H1 (cell line): Measurements from ENCODE around the gene TTC28. TPM values are rescaled to one million over a fixed set of nuclear protein-coding genes. Genes with fewer than 3 reads are reported as not detected.

Source experiments
- CTCF ChIA-PET: fragments of 300-600 bp; sonication (Branson Sonifier 250); formaldehyde crosslinking; loops from one replicate; lab custom pipeline; 2021; ENCODE audit not compliant: partially characterized antibody; lab: Charles Lee
- POLR2A ChIA-PET: fragments of 300-600 bp; sonication (Branson Sonifier 250); formaldehyde crosslinking; loops from one replicate; lab custom pipeline; 2021; ENCODE audit warnings: inconsistent platforms; ENCODE audit not compliant: partially characterized antibody; lab: Charles Lee
- DNase-seq, 2 experiments: peaks; one replicate each; pipeline versions ENCODE4 v3.0.0 to v3.0.0-alpha.2; 2010 to 2022; ENCODE audit warnings: low spot score in 2 of 2, low read depth in 1 of 2, mixed read lengths in 1 of 2
- FAIRE-seq: peaks from 2 replicates; lab custom pipeline; 2011; peaks lifted over from hg19 to GRCh38; lab: Jason Lieb, UNC
- H2AFZ ChIP-seq: 2 replicates; pipeline ENCODE4 v1.8.1; 2012; ENCODE audit warnings: low read length, inconsistent platforms
- H2AK5ac ChIP-seq: 2 replicates; pipeline ENCODE4 v1.6.1; 2013; ENCODE audit warnings: low read depth, low read length
- H2BK120ac ChIP-seq: replicated peaks from 2 replicates; pipeline ENCODE3; 2013; ENCODE audit warnings: low read depth, low read length, inconsistent platforms
- H2BK12ac ChIP-seq: 2 replicates; pipeline ENCODE4 v1.6.1; 2013; ENCODE audit warnings: low read depth, low read length
- H2BK15ac ChIP-seq: 2 replicates; pipeline ENCODE4 v1.6.1; 2013; ENCODE audit warnings: low read length
- H2BK20ac ChIP-seq: 2 replicates; pipeline ENCODE4 v1.6.1; 2013; ENCODE audit warnings: low read length
- H2BK5ac ChIP-seq: 2 replicates; pipeline ENCODE4 v1.6.1; 2013; ENCODE audit warnings: low read depth, low read length
- H3K14ac ChIP-seq: 2 replicates; pipeline ENCODE4 v1.6.1; 2013; ENCODE audit warnings: inconsistent platforms; ENCODE audit not compliant: insufficient read length
- H3K18ac ChIP-seq: 2 replicates; pipeline ENCODE4 v1.6.1; 2013; ENCODE audit warnings: low read length; ENCODE audit errors: extremely low read depth
- H3K23ac ChIP-seq: 2 replicates; pipeline ENCODE4 v1.6.1; 2013; ENCODE audit warnings: inconsistent platforms; ENCODE audit not compliant: insufficient read length
- H3K23me2 ChIP-seq: 2 replicates; pipeline ENCODE4 v1.6.1; 2013; ENCODE audit warnings: low read depth, low read length
- H3K27ac ChIP-seq: 2 replicates; pipeline ENCODE4 v1.6.1; 2011; ENCODE audit warnings: low read depth, low read length, inconsistent platforms
- H3K27me3 ChIP-seq, 4 experiments: replicated peaks in 1 of 4; 1 replicate in 1 of 4; 2 replicates in 3 of 4; pipeline versions ENCODE4 v1.6.1 to v1.8.1; 2011 to 2013; ENCODE audit warnings: low read length in 3 of 4, mild to moderate bottlenecking in 3 of 4, inconsistent platforms in 2 of 4, mixed read lengths in 2 of 4, moderate library complexity in 1 of 4; ENCODE audit not compliant: control insufficient read depth in 3 of 4, insufficient read depth in 3 of 4; ENCODE audit errors: extremely low read depth in 1 of 4
- H3K36me3 ChIP-seq, 4 experiments: 2 replicates each; pipeline versions ENCODE4 v1.6.1 to v1.8.1; 2011 to 2013; ENCODE audit warnings: mild to moderate bottlenecking in 4 of 4, low read length in 3 of 4, moderate library complexity in 2 of 4, control low read depth in 1 of 4, inconsistent platforms in 1 of 4; ENCODE audit not compliant: insufficient read depth in 4 of 4, control insufficient read depth in 2 of 4
- H3K4ac ChIP-seq: replicated peaks from 2 replicates; pipeline ENCODE3; 2013; ENCODE audit warnings: low read length, low read depth, mixed read lengths, inconsistent platforms; ENCODE audit not compliant: insufficient read length
- H3K4me1 ChIP-seq, 4 experiments: replicated peaks in 1 of 4; 1 replicate in 1 of 4; 2 replicates in 3 of 4; pipeline versions ENCODE4 v1.6.1 to v1.8.1; 2011 to 2013; ENCODE audit warnings: low read length in 3 of 4, inconsistent platforms in 2 of 4, mixed read lengths in 1 of 4; ENCODE audit not compliant: insufficient read depth in 4 of 4, control insufficient read depth in 3 of 4
- H3K4me2 ChIP-seq, 2 experiments: 2 replicates each; pipeline versions ENCODE4 v1.6.1 to v1.8.1; 2011 to 2013; ENCODE audit warnings: low read depth in 2 of 2, low read length in 2 of 2, control low read depth in 1 of 2, inconsistent platforms in 1 of 2, mild to moderate bottlenecking in 1 of 2; ENCODE audit not compliant: insufficient read depth in 1 of 2
- H3K4me3 ChIP-seq, 4 experiments: fragments of 200-600, 300-600 bp in 1 of 4; sonication (generic), shearing (Covaris generic), sonication (Bioruptor Twin) in 1 of 4; 2 replicates each; pipeline versions ENCODE4 v1.5.1 to v1.8.1; 2011 to 2016; ENCODE audit warnings: low read length in 4 of 4, low read depth in 3 of 4, control low read depth in 2 of 4, inconsistent platforms in 2 of 4, mild to moderate bottlenecking in 2 of 4, mixed read lengths in 1 of 4, moderate library complexity in 1 of 4; ENCODE audit not compliant: insufficient read depth in 2 of 4; ENCODE audit errors: extremely low read depth in 1 of 4
- H3K56ac ChIP-seq: replicated peaks from 2 replicates; pipeline ENCODE3; 2013; ENCODE audit warnings: low read depth, mild to moderate bottlenecking, mixed read lengths, low read length, inconsistent platforms; ENCODE audit not compliant: insufficient read length
- H3K79me1 ChIP-seq: 2 replicates; pipeline ENCODE4 v1.6.1; 2013; ENCODE audit warnings: low read depth, low read length, control low read depth
- H3K79me2 ChIP-seq, 2 experiments: 2 replicates each; pipeline versions ENCODE4 v1.6.1 to v1.8.1; 2012 to 2013; ENCODE audit warnings: low read length in 2 of 2, mild to moderate bottlenecking in 2 of 2, inconsistent platforms in 1 of 2; ENCODE audit not compliant: insufficient read depth in 2 of 2, control insufficient read depth in 1 of 2
- H3K9ac ChIP-seq, 4 experiments: replicated peaks in 1 of 4; 1 replicate in 1 of 4; 2 replicates in 3 of 4; pipeline versions ENCODE4 v1.6.1 to v1.8.1; 2011 to 2013; ENCODE audit warnings: low read depth in 3 of 4, low read length in 3 of 4, control low read depth in 2 of 4, mild to moderate bottlenecking in 2 of 4, moderate library complexity in 2 of 4, inconsistent platforms in 1 of 4; ENCODE audit errors: extremely low read depth in 1 of 4
- H3K9me3 ChIP-seq, 2 experiments: 2 replicates each; pipeline versions ENCODE4 v1.6.1 to v1.8.1; 2012 to 2013; ENCODE audit warnings: mild to moderate bottlenecking in 2 of 2, moderate library complexity in 2 of 2, control low read depth in 1 of 2, inconsistent platforms in 1 of 2, low read depth in 1 of 2, low read length in 1 of 2, mixed read lengths in 1 of 2; ENCODE audit not compliant: insufficient read depth in 2 of 2
- H4K20me1 ChIP-seq, 2 experiments: replicated peaks in 1 of 2; 2 replicates each; pipeline versions ENCODE3 to v1.8.1; 2011 to 2013; ENCODE audit warnings: inconsistent platforms in 2 of 2, low read length in 2 of 2, mild to moderate bottlenecking in 1 of 2; ENCODE audit not compliant: insufficient read depth in 2 of 2, control insufficient read depth in 1 of 2
- H4K5ac ChIP-seq: 2 replicates; pipeline ENCODE4 v1.6.1; 2013; ENCODE audit warnings: low read length, low read depth, mixed read lengths, inconsistent platforms; ENCODE audit not compliant: insufficient read length
- H4K8ac ChIP-seq: 2 replicates; pipeline ENCODE4 v1.8.0; 2013; ENCODE audit warnings: mild to moderate bottlenecking, moderate library complexity, low read length, inconsistent platforms; ENCODE audit not compliant: insufficient read depth; ENCODE audit errors: extremely low read depth
- H4K91ac ChIP-seq: replicated peaks from 2 replicates; pipeline ENCODE3; 2013; ENCODE audit warnings: low read length, mixed read lengths, inconsistent platforms; ENCODE audit not compliant: insufficient read length
- ASH2L ChIP-seq: fragments of 200-600, 300-600 bp; sonication (generic); IDR thresholded peaks from one replicate; pipeline ENCODE4 v1.7.1; 2017; ENCODE audit warnings: low read length
- BCL11A ChIP-seq, 2 experiments: IDR thresholded peaks; one replicate each; pipeline ENCODE4 v1.6.1; 2011; ENCODE audit warnings: low read depth in 2 of 2, low read length in 2 of 2, mild to moderate bottlenecking in 2 of 2
- CEBPB ChIP-seq: IDR thresholded peaks from 2 replicates; pipeline ENCODE4 v1.6.1; 2012; ENCODE audit warnings: low read depth, low read length
- CTBP2 ChIP-seq: IDR thresholded peaks from 2 replicates; pipeline ENCODE4 v1.7.0; 2011; ENCODE audit warnings: borderline replicate concordance, mild to moderate bottlenecking, moderate library complexity, mixed read lengths, low read length; ENCODE audit not compliant: insufficient read depth, insufficient read length
- CTCF ChIP-seq, 3 experiments: IDR thresholded peaks; 1 replicate in 2 of 3; 2 replicates in 1 of 3; pipeline versions ENCODE4 v1.5.1 to v1.6.1; 2011; ENCODE audit warnings: low read length in 3 of 3, mild to moderate bottlenecking in 3 of 3, inconsistent platforms in 2 of 3, low read depth in 1 of 3, moderate library complexity in 1 of 3; ENCODE audit not compliant: insufficient read depth in 1 of 3; ENCODE audit errors: control extremely low read depth in 1 of 3
- EP300 ChIP-seq, 2 experiments: IDR thresholded peaks; 1 replicate in 1 of 2; 2 replicates in 1 of 2; pipeline ENCODE4 v1.6.1; 2011 to 2012; ENCODE audit warnings: low read depth in 2 of 2, low read length in 2 of 2, mild to moderate bottlenecking in 2 of 2, borderline replicate concordance in 1 of 2, inconsistent platforms in 1 of 2, moderate library complexity in 1 of 2
- EZH2 ChIP-seq: fragments of 200-600 bp; sonication (generic); IDR thresholded peaks from 2 replicates; pipeline ENCODE4 v1.7.1; 2012; ENCODE audit warnings: low read depth, mild to moderate bottlenecking, moderate library complexity, low read length, inconsistent platforms; ENCODE audit not compliant: severe bottlenecking
- HDAC6 ChIP-seq: IDR thresholded peaks from one replicate; pipeline ENCODE4 v1.7.1; 2012; ENCODE audit warnings: low read depth, mild to moderate bottlenecking, inconsistent platforms, low read length, moderate library complexity
- NANOG ChIP-seq: IDR thresholded peaks from 2 replicates; pipeline ENCODE4 v1.6.1; 2011; ENCODE audit warnings: low read length, low read depth, mild to moderate bottlenecking, inconsistent platforms; ENCODE audit not compliant: insufficient read depth, poor library complexity, severe bottlenecking
- RFX5 ChIP-seq: IDR thresholded peaks from 2 replicates; pipeline ENCODE4 v1.6.1; 2011; ENCODE audit warnings: low read depth, low read length, improper control_type of control experiment, borderline replicate concordance
- TBP ChIP-seq: IDR thresholded peaks from 2 replicates; pipeline ENCODE4 v1.6.1; 2011; ENCODE audit warnings: low read depth, low read length, improper control_type of control experiment
- ZNF274 ChIP-seq: IDR thresholded peaks from 2 replicates; pipeline ENCODE4 v1.7.0; 2012; ENCODE audit warnings: low read length, borderline replicate concordance; ENCODE audit errors: extremely low read depth
- WGBS, 2 experiments: shearing (Covaris generic) in 1 of 2; methylation state at CpG; one replicate each; pipeline versions ENCODE4 v1.1.6 to v1.1.7; 2013 to 2015; ENCODE audit warnings: low lambda C conversion rate in 2 of 2, mixed read lengths in 2 of 2, inconsistent platforms in 1 of 2, low coverage in 1 of 2, missing lambda C conversion rate in 1 of 2; ENCODE audit not compliant: insufficient replicate concordance in 2 of 2, insufficient coverage in 1 of 2, insufficient read length in 1 of 2; ENCODE audit errors: extremely low coverage in 1 of 2, missing lambda C conversion rate in 1 of 2; 5-methylcytosine and 5-hydroxymethylcytosine counted together
- polyA plus RNA-seq, 7 experiments: library from polyadenylated mRNA; depleted of rRNA in 3 of 7; stranded (reverse) in 5 of 7; unstranded in 2 of 7; fragments of >200 nt in 5 of 7; fragments of 200-250 nt in 2 of 7; gene quantifications; 1 replicate in 5 of 7; 2 replicates in 1 of 7; 4 replicates in 1 of 7; pipeline versions ENCODE4 v1.2.1 to v1.2.3, GENCODE V29; 2011 to 2013; ENCODE audit warnings: missing spikeins in 2 of 7, mixed read lengths in 2 of 7
- total RNA-seq: library from RNA; stranded (reverse); fragmentation: NEBNext Ultra II Directional; extraction: Animal tissue kit (Norgen Biotek cat#: 25700); gene quantifications from 2 replicates; pipeline ENCODE4 v1.2.1, GENCODE V29; 2021

TTC28 gene
- total and polyA plus RNA-seq, 2 of the 8 experiments (the other 6 are each of a cell fraction or from before 2014, with no cell fraction given) = 2.6 to 12.6 TPM

GRCh38 chr22:28563636-28564035 is 116.0 kb downstream of the TTC28 start:
- H3K27me3 ChIP-seq = no peaks in the 10 kb centered on the region
- no peak overlapping the region for H3K18ac ChIP-seq
- H3K23ac ChIP-seq = no peak overlapping the region
- no peaks in the 10 kb centered on the region for H3K9me3 ChIP-seq
- H3K36me3 ChIP-seq = no peaks in the 10 kb centered on the region
- H3K56ac ChIP-seq = no peak overlapping the region
- no peak overlapping the region for H3K4me3 ChIP-seq
- H2BK20ac ChIP-seq = no peak overlapping the region
- no peaks in the 10 kb centered on the region for H3K79me1 ChIP-seq
- no peak overlapping the region for H3K27ac ChIP-seq
- POLR2A ChIA-PET = no interaction called here
- H4K20me1 ChIP-seq = no peaks in the 10 kb centered on the region
- H2BK5ac ChIP-seq = no peak overlapping the region
- no peak overlapping the region for H2AK5ac ChIP-seq
- CTCF ChIA-PET = no interaction called here
- no peaks in the 10 kb centered on the region for H3K4me1 ChIP-seq
- 85% methylated on average over 2 of the region's 2 CpGs; no CpG with 5 or more reads in 1 of the 2 experiments for WGBS, 2 experiments
- H4K5ac ChIP-seq = no peak overlapping the region
- H3K79me2 ChIP-seq = no peaks in the 10 kb centered on the region
- H3K4me2 ChIP-seq = no peak overlapping the region
- FAIRE-seq = no peak
- DNase-seq = no peak
- no peak overlapping the region for H2AFZ ChIP-seq
- no peak overlapping the region for H2BK15ac ChIP-seq
- H2BK12ac ChIP-seq = no peak overlapping the region
- no peak overlapping the region for H4K91ac ChIP-seq
- no peaks in the 10 kb centered on the region for H3K23me2 ChIP-seq
- H4K8ac ChIP-seq = no peak overlapping the region
- H3K4ac ChIP-seq = no peak overlapping the region
- no peak overlapping the region for H3K9ac ChIP-seq
- no peak overlapping the region for H3K14ac ChIP-seq
- H2BK120ac ChIP-seq = no peak overlapping the region
- TF ChIP-seq CTBP2 (no peak), RFX5 (no peak), NANOG (no peak), EZH2 (no peak), CEBPB (no peak), ASH2L (no peak), HDAC6 (no peak), CTCF (IDR thresholded peaks at IDR 0.05; ENCODE audit: control extremely low read depth in 1 of 3, insufficient read depth in 1 of 3, low read depth in 1 of 3, low read length in 3 of 3) (no peak), BCL11A (IDR thresholded peaks at IDR 0.05; ENCODE audit: low read depth in 2 of 2, low read length in 2 of 2) (no peak), EP300 (IDR thresholded peaks at IDR 0.05; ENCODE audit: borderline replicate concordance in 1 of 2, low read depth in 2 of 2, low read length in 2 of 2) (no peak), TBP (no peak), ZNF274 (no peak)
